HG02981 (cell line): Measurements from ENCODE around the gene KY.

ENCODE experiments used
- ATAC-seq: cut with Tn5 transposase; IDR thresholded peaks from one replicate; pipeline ENCODE4 v1.9.1; 2021; ENCODE audit warnings: mild to moderate bottlenecking, moderate library complexity; ENCODE audit not compliant: unreplicated experiment

The KY gene

GRCh38 chr3:134559591-134559990 is 91.2 kb downstream of the KY start:
- ATAC-seq: no peak
